ENCODE measurements around the gene UFSP1.
A peak's percentile ranks its signal among the peaks of the same experiment; 100 is the strongest.
"Not testable (repeated sequence)": the region's sequence is repeated elsewhere in the genome, so short reads cannot be mapped to it uniquely, and the experiment has no call there.

UFSP1 gene

GRCh38 chr7:100865372-100865911, 24.1 kb downstream of the UFSP1 start:
- intact Hi-C loops (cut with DNase I), result no loop called here
- peak in 2 of 10 donors; percentile 35 to 73 for DNase-seq

- peak in 1 of 10 donors; percentile 45 for DNase-seq
- intact Hi-C loops (cut with DNase I), result no loop called here
These were observed 25.2 kb downstream of the UFSP1 start for GRCh38 chr7:100864263-100864845.

GRCh38 chr7:100863406-100863950, 26.0 kb downstream of the UFSP1 start:
- intact Hi-C loops (cut with DNase I), result no loop called here
- peak in 1 of 10 donors; percentile 79 for DNase-seq

- DNase-seq, result peak in 1 of 10 donors; percentile 79
- intact Hi-C loops (cut with DNase I), result no loop called here
These were observed 27.9 kb downstream of the UFSP1 start for GRCh38 chr7:100861616-100861985.

GRCh38 chr7:100860702-100861615, 28.6 kb downstream of the UFSP1 start:
- intact Hi-C loops (cut with DNase I), result no loop called here
- DNase-seq, result peak in 1 of 10 donors; percentile 82

GRCh38 chr7:100859856-100860255, 29.7 kb downstream of the UFSP1 start:
- intact Hi-C loops (cut with DNase I), result no loop called here
- peak in 1 of 10 donors; percentile 65 for DNase-seq

- peak in 2 of 10 donors; percentile 59 to 79 for DNase-seq
- intact Hi-C loops (cut with DNase I), result no loop called here
These were observed 32.6 kb downstream of the UFSP1 start for GRCh38 chr7:100856871-100857282.

GRCh38 chr7:100855515-100855914, 34.0 kb downstream of the UFSP1 start:
- peak in 2 of 10 donors; percentile 55 to 65 for DNase-seq
- intact Hi-C loops (cut with DNase I), result no loop called here

- intact Hi-C loops (cut with DNase I), result not testable (repeated sequence)
- DNase-seq, result peak in 2 of 10 donors; percentile 18 to 47
These were observed 34.6 kb downstream of the UFSP1 start for GRCh38 chr7:100854899-100855298.

- intact Hi-C loops (cut with DNase I), result no loop called here
- DNase-seq, result peak in 2 of 10 donors; percentile 54 to 78
These were observed 35.2 kb downstream of the UFSP1 start for GRCh38 chr7:100854146-100854895.

- intact Hi-C loops (cut with DNase I), result loop anchor here (1.0 to 2.0 kb wide), 3 partner anchors 15 to 147 kb away; no protein-coding TSS in a partner anchor
- DNase-seq, result peak; percentile 79 to 99 (median 88)
These were observed 37.3 kb downstream of the UFSP1 start, which contains the start of gene SLC12A9 for GRCh38 chr7:100852048-100852872. SLC12A9 (plus strand) TSS chr7:100852713; CDS start chr7:100854198, 1,485 bp downstream.

- intact Hi-C loops (cut with DNase I), result no loop called here
- no peak for DNase-seq
These were observed 42.2 kb downstream of the UFSP1 start for GRCh38 chr7:100847360-100847759.

- intact Hi-C loops (cut with DNase I), result no loop called here
- no peak for DNase-seq
These were observed 48.9 kb downstream of the UFSP1 start for GRCh38 chr7:100840470-100841100.

- DNase-seq, result no peak
- intact Hi-C loops (cut with DNase I), result no loop called here
These were observed 50.2 kb downstream of the UFSP1 start for GRCh38 chr7:100839361-100839760.

Measured in posterior cingulate gyrus (tissue), 11 donors.